Kidney (tissue), 14 donors: ENCODE results near the gene OR1K1. TPM values are rescaled to one million over a fixed set of nuclear protein-coding genes. Genes with fewer than 3 reads are reported as not detected.
A peak's percentile ranks its signal among the peaks of the same experiment; 100 is the strongest.

Experiments used
- DNase-seq, 5 donors: peaks; one replicate each; pipeline ENCODE4 v3.0.0-alpha.2; 2013 to 2020
- FAIRE-seq: peaks from 2 replicates; lab custom pipeline; 2012; peaks lifted over from hg19 to GRCh38; lab: Jason Lieb, UNC
- H3K27ac ChIP-seq, 2 donors: one replicate each; pipeline ENCODE4 v1.7.0; 2013; ENCODE audit warnings: low read depth in 2 of 2, low read length in 2 of 2, inconsistent platforms in 1 of 2
- H3K27me3 ChIP-seq: one replicate; pipeline ENCODE4 v1.7.1; 2013; ENCODE audit warnings: low read length, inconsistent platforms; ENCODE audit not compliant: control insufficient read depth, insufficient read depth
- H3K36me3 ChIP-seq, 3 donors: one replicate each; pipeline versions ENCODE4 v1.7.0 to v1.7.1; 2013; ENCODE audit warnings: low read length in 3 of 3, control low read depth in 1 of 3, inconsistent platforms in 1 of 3; ENCODE audit not compliant: insufficient read depth in 3 of 3, control insufficient read depth in 2 of 3
- H3K4me1 ChIP-seq, 3 donors: one replicate each; pipeline versions ENCODE4 v1.7.0 to v1.7.1; 2013; ENCODE audit warnings: low read length in 3 of 3, inconsistent platforms in 1 of 3, low read depth in 1 of 3; ENCODE audit not compliant: control insufficient read depth in 2 of 3, insufficient read depth in 2 of 3
- H3K4me3 ChIP-seq, 3 donors: one replicate each; pipeline versions ENCODE4 v1.7.0 to v1.8.1; 2013; ENCODE audit warnings: low read length in 3 of 3, control low read depth in 1 of 3, inconsistent platforms in 1 of 3
- H3K9ac ChIP-seq, 3 donors: one replicate each; pipeline versions ENCODE4 v1.7.0 to v1.7.1; 2013; ENCODE audit warnings: low read length in 3 of 3, control low read depth in 1 of 3, inconsistent platforms in 1 of 3
- H3K9me3 ChIP-seq, 3 donors: one replicate each; pipeline versions ENCODE4 v1.7.0 to v1.7.1; 2013; ENCODE audit warnings: low read length in 3 of 3, control low read depth in 1 of 3, inconsistent platforms in 1 of 3; ENCODE audit not compliant: control insufficient read depth in 2 of 3, insufficient read depth in 1 of 3
- CTCF ChIP-seq: IDR thresholded peaks from 3 replicates; pipeline ENCODE4 v1.5.1; 2012; ENCODE audit warnings: mild to moderate bottlenecking, moderate library complexity, borderline replicate concordance; ENCODE audit not compliant: insufficient read depth; ENCODE audit errors: extremely low read depth
- intact Hi-C: fragments of 100-400 bp; cut with DNase I; formaldehyde crosslinking; loops from one replicate; pipeline ENCODE4 v1.11.1; 2022
- polyA plus RNA-seq: library from polyadenylated mRNA; stranded (reverse); fragments of 350-450 nt; fragmentation: Illumina TruSeq; extraction: RNeasy Lipid Tissue Mini Kit (QIAGEN cat#74804); gene quantifications from one replicate; pipeline ENCODE4 v1.2.3, GENCODE V29; 2014; ENCODE audit warnings: low read depth, low replicate concordance; ENCODE audit not compliant: insufficient read depth
- total RNA-seq: library from RNA; stranded (reverse); fragmentation: NEBNext Ultra II Directional; extraction: Animal tissue kit (Norgen Biotek cat#: 25700); gene quantifications from one replicate; pipeline ENCODE4 v1.2.1, GENCODE V29; 2021
- donor health status: control.
- donor health status: control.
- donor health status: control.
- donor health status: control.
- donor health status: control.
- donor health status: DM: yes; HTN: yes; CAD: no.
- donor health status: Normal renal cell carcinoma (clear cell type).

OR1K1 gene
- total and polyA plus RNA-seq, 2 donors from 2014 or later: not detected

- H3K36me3 ChIP-seq: no peaks in the 10 kb centered on the region
- no peaks in the 10 kb centered on the region for H3K27me3 ChIP-seq
- H3K9ac ChIP-seq: no peak overlapping the region
- DNase-seq (peak in 4 of 5 donors; percentile 78 to 93 (median 84)), FAIRE-seq (peak; percentile 79)
- H3K27ac ChIP-seq: no peak overlapping the region
- H3K4me3 ChIP-seq: no peak overlapping the region
- peaks cover 0 to 4% (median 0%) of the 10 kb centered on the region in 3 donors for H3K4me1 ChIP-seq
- no peaks in the 10 kb centered on the region for H3K9me3 ChIP-seq
- TF ChIP-seq CTCF: peak; percentile 85
- intact Hi-C loops: no loop called here
Measured at GRCh38 chr9:122810306-122810946, 10.5 kb downstream of the OR1K1 start.

- H3K4me1 ChIP-seq: peaks cover 0 to 4% (median 0%) of the 10 kb centered on the region in 3 donors
- H3K9ac ChIP-seq: no peak overlapping the region
- no peak overlapping the region for H3K4me3 ChIP-seq
- H3K36me3 ChIP-seq: peaks cover 0 to 2% (median 2%) of the 10 kb centered on the region in 3 donors
- H3K9me3 ChIP-seq: no peaks in the 10 kb centered on the region
- DNase-seq (no peak), FAIRE-seq (no peak)
- TF ChIP-seq CTCF: no peak
- intact Hi-C loops: no loop called here
- no peak overlapping the region for H3K27ac ChIP-seq
- H3K27me3 ChIP-seq: no peaks in the 10 kb centered on the region
Measured at GRCh38 chr9:122812736-122813135, 12.8 kb downstream of the OR1K1 start.

GRCh38 chr9:122814545-122814944 is 14.6 kb downstream of the OR1K1 start:
- intact Hi-C loops: no loop called here
- H3K27ac ChIP-seq: no peak overlapping the region
- DNase-seq (no peak), FAIRE-seq (no peak)
- no peak for TF ChIP-seq CTCF
- H3K4me3 ChIP-seq: no peak overlapping the region
- H3K9me3 ChIP-seq: no peaks in the 10 kb centered on the region
- peaks cover 0 to 4% (median 0%) of the 10 kb centered on the region in 3 donors for H3K4me1 ChIP-seq
- no peak overlapping the region for H3K9ac ChIP-seq
- H3K27me3 ChIP-seq: no peaks in the 10 kb centered on the region
- H3K36me3 ChIP-seq: peaks cover 0 to 3% (median 2%) of the 10 kb centered on the region in 3 donors

- DNase-seq: no peak
- H3K27ac ChIP-seq: no peak overlapping the region
Measured at GRCh38 chr9:122815544-122815943, 15.6 kb downstream of the OR1K1 start.

More at GRCh38 chr9:122815544-122815943, 15.6 kb downstream of the OR1K1 start:
- intact Hi-C loops: no loop called here
- H3K4me1 ChIP-seq: no peaks in the 10 kb centered on the region
- H3K4me3 ChIP-seq: no peak overlapping the region
- no peaks in the 10 kb centered on the region for H3K27me3 ChIP-seq
- no peak for TF ChIP-seq CTCF
- peaks cover 2 to 9% (median 8%) of the 10 kb centered on the region in 3 donors for H3K36me3 ChIP-seq
- no peak for FAIRE-seq
- H3K9ac ChIP-seq: no peak overlapping the region
- no peaks in the 10 kb centered on the region for H3K9me3 ChIP-seq
